ENCODE measurements around the gene C10orf90. TPM values are rescaled to one million over a fixed set of nuclear protein-coding genes. Genes with fewer than 3 reads are reported as not detected.
A peak's percentile ranks its signal among the peaks of the same experiment; 100 is the strongest.

The C10orf90 gene
- total RNA-seq, 1 donor: not detected

- no peak overlapping the region for H3K4me3 ChIP-seq (ENCODE audit: low read depth, low read length)
- no peak for TF ChIP-seq CTCF (IDR thresholded peaks at IDR 0.05; ENCODE audit: insufficient read depth, low read depth, low read length)
- no peak for DNase-seq (ENCODE audit: low read depth)
These were observed 85.1 kb downstream of the C10orf90 start for GRCh38 chr10:126585249-126586017.

GRCh38 chr10:126584836-126585235, 85.7 kb downstream of the C10orf90 start:
- DNase-seq (ENCODE audit: low read depth): no peak
- TF ChIP-seq CTCF (IDR thresholded peaks at IDR 0.05; ENCODE audit: insufficient read depth, low read depth, low read length): no peak
- no peak overlapping the region for H3K4me3 ChIP-seq (ENCODE audit: low read depth, low read length)

GRCh38 chr10:126583552-126584200, 86.8 kb downstream of the C10orf90 start:
- no peak for TF ChIP-seq CTCF (IDR thresholded peaks at IDR 0.05; ENCODE audit: insufficient read depth, low read depth, low read length)
- no peak overlapping the region for H3K4me3 ChIP-seq (ENCODE audit: low read depth, low read length)
- no peak for DNase-seq (ENCODE audit: low read depth)

- H3K4me3 ChIP-seq (ENCODE audit: low read depth, low read length): no peak overlapping the region
- DNase-seq (ENCODE audit: low read depth): no peak
- TF ChIP-seq CTCF (IDR thresholded peaks at IDR 0.05; ENCODE audit: insufficient read depth, low read depth, low read length): no peak
These were observed 88.8 kb downstream of the C10orf90 start for GRCh38 chr10:126581648-126582046.

- TF ChIP-seq CTCF (IDR thresholded peaks at IDR 0.05; ENCODE audit: insufficient read depth, low read depth, low read length): no peak
- H3K4me3 ChIP-seq (ENCODE audit: low read depth, low read length): no peak overlapping the region
- no peak for DNase-seq (ENCODE audit: low read depth)
These were observed 89.4 kb downstream of the C10orf90 start for GRCh38 chr10:126580873-126581647.

- H3K4me3 ChIP-seq (ENCODE audit: low read depth, low read length): no peak overlapping the region
- DNase-seq (ENCODE audit: low read depth): peak; percentile 43
- no peak for TF ChIP-seq CTCF (IDR thresholded peaks at IDR 0.05; ENCODE audit: insufficient read depth, low read depth, low read length)
These were observed 94.2 kb downstream of the C10orf90 start for GRCh38 chr10:126576336-126576735.

All from fibroblast of villous mesenchyme (primary cell).